ENCODE data around the gene PDLIM4. TPM values are rescaled to one million over a fixed set of nuclear protein-coding genes. Genes with fewer than 3 reads are reported as not detected.
A peak's percentile ranks its signal among the peaks of the same experiment; 100 is the strongest.

Gene PDLIM4
- total RNA-seq, 2 donors from 2014 or later: 13.4 to 96.7 TPM

- no peak for TF ChIP-seq CTCF (IDR thresholded peaks at IDR 0.05)
- no peaks in the 10 kb centered on the region for H3K36me3 ChIP-seq
- no peaks in the 10 kb centered on the region for H3K9me3 ChIP-seq
- H3K4me3 ChIP-seq: no peak overlapping the region
- H3K27me3 ChIP-seq: no peaks in the 10 kb centered on the region
- no peak for DNase-seq (ENCODE audit: low spot score)
- peaks cover 0 to 46% of the 10 kb centered on the region in 2 donors for H3K4me1 ChIP-seq
- H3K27ac ChIP-seq: peak overlapping the region in 1 of 2 donors; percentile 23
These were observed 3.0 kb upstream of the PDLIM4 start for GRCh38 chr5:132254321-132254977.

- Histone ChIP-seq H3K36me3 (no peaks in the 10 kb centered on the region), H3K4me3 (no peak overlapping the region), H3K27ac (no peak overlapping the region), H3K4me1 (peaks cover 0 to 64% of the 10 kb centered on the region in 2 donors), H3K9me3 (no peaks in the 10 kb centered on the region), H3K27me3 (no peaks in the 10 kb centered on the region)
- DNase-seq (ENCODE audit: low spot score): no peak
- no peak for TF ChIP-seq CTCF (IDR thresholded peaks at IDR 0.05)
These were observed 1.3 kb upstream of the PDLIM4 start for GRCh38 chr5:132256086-132256782.

GRCh38 chr5:132256783-132257130 lies 739 bp upstream of the PDLIM4 start:
- no peaks in the 10 kb centered on the region for H3K9me3 ChIP-seq
- no peaks in the 10 kb centered on the region for H3K27me3 ChIP-seq
- H3K4me3 ChIP-seq: peak overlapping the region in 1 of 2 donors; percentile 68
- TF ChIP-seq CTCF (IDR thresholded peaks at IDR 0.05): no peak
- H3K27ac ChIP-seq: peak overlapping the region in 1 of 2 donors; percentile 93
- DNase-seq (ENCODE audit: low spot score): no peak
- peaks cover 0 to 69% of the 10 kb centered on the region in 2 donors for H3K4me1 ChIP-seq
- no peaks in the 10 kb centered on the region for H3K36me3 ChIP-seq

- DNase-seq (ENCODE audit: low spot score): peak; percentile 74
- Histone ChIP-seq H3K9me3 (no peaks in the 10 kb centered on the region), H3K4me1 (peaks cover 0 to 85% of the 10 kb centered on the region in 2 donors)
These were observed 889 bp downstream of the PDLIM4 start for GRCh38 chr5:132258102-132259068.

More at GRCh38 chr5:132258102-132259068, 889 bp downstream of the PDLIM4 start:
- no peaks in the 10 kb centered on the region for H3K27me3 ChIP-seq
- H3K27ac ChIP-seq: peak overlapping the region; percentile 93
- no peak for TF ChIP-seq CTCF (IDR thresholded peaks at IDR 0.05)
- peaks cover 3% of the 10 kb centered on the region for H3K36me3 ChIP-seq
- peak overlapping the region; percentile 68 to 72 for H3K4me3 ChIP-seq

Data from right atrium auricular region (tissue), 2 donors.